HEK293T (cell line): ENCODE results near the gene CD47.

ENCODE experiments used
- CTCF ChIA-PET: fragments of 350-600 bp; formaldehyde crosslinking; extraction: SDS; loops from one replicate; lab custom pipeline; 2021; ENCODE audit warnings: antibody characterized with exemption, inconsistent platforms; lab: Yijun Ruan, JAX
- POLR2A ChIA-PET: fragments of 350-600 bp; formaldehyde crosslinking; extraction: SDS; loops from one replicate; lab custom pipeline; 2020; ENCODE audit warnings: antibody characterized with exemption, inconsistent platforms; lab: Yijun Ruan, JAX
- DNase-seq: peaks from one replicate; pipeline ENCODE4 v3.0.0; 2012; ENCODE audit warnings: mixed read lengths; ENCODE audit errors: extremely low spot score
- ARNT ChIP-seq: fragments of 450-650 bp; IDR thresholded peaks from 2 replicates; pipeline ENCODE4 v1.6.1; 2017; ENCODE audit warnings: mild to moderate bottlenecking
- BHLHE40 ChIP-seq: fragments of 450-650 bp; IDR thresholded peaks from 2 replicates; pipeline ENCODE4 v1.6.1; 2016; ENCODE audit warnings: mild to moderate bottlenecking, moderate library complexity, borderline replicate concordance
- CTBP1 ChIP-seq: fragments of 450-650 bp; IDR thresholded peaks from 2 replicates; pipeline ENCODE4 v1.6.1; 2016; ENCODE audit warnings: borderline replicate concordance
- ELF4 ChIP-seq: fragments of 450-650 bp; IDR thresholded peaks from 2 replicates; pipeline ENCODE4 v1.6.1; 2017; ENCODE audit warnings: antibody characterized with exemption
- FOXA1 ChIP-seq: fragments of 450-650 bp; IDR thresholded peaks from 2 replicates; pipeline ENCODE4 v1.6.1; 2016; ENCODE audit warnings: mild to moderate bottlenecking
- FOXK2 ChIP-seq: fragments of 450-650 bp; IDR thresholded peaks from 2 replicates; pipeline ENCODE4 v1.6.1; 2016; ENCODE audit warnings: mild to moderate bottlenecking
- FOXM1 ChIP-seq: fragments of 450-650 bp; IDR thresholded peaks from 2 replicates; pipeline ENCODE4 v1.6.1; 2017; ENCODE audit warnings: mild to moderate bottlenecking, borderline replicate concordance
- HDGF ChIP-seq: fragments of 450-650 bp; IDR thresholded peaks from 2 replicates; pipeline ENCODE4 v1.6.1; 2017; ENCODE audit warnings: antibody characterized with exemption, borderline replicate concordance
- L3MBTL2 ChIP-seq: fragments of 450-650 bp; conservative IDR thresholded peaks from 2 replicates; pipeline ENCODE4 v1.6.1; 2016; ENCODE audit warnings: mild to moderate bottlenecking
- LEF1 ChIP-seq: fragments of 450-650 bp; IDR thresholded peaks from 2 replicates; pipeline ENCODE4 v1.6.1; 2017; ENCODE audit warnings: mild to moderate bottlenecking, borderline replicate concordance
- NFRKB ChIP-seq: fragments of 450-650 bp; IDR thresholded peaks from 2 replicates; pipeline ENCODE4 v1.6.1; 2016; ENCODE audit warnings: mild to moderate bottlenecking, moderate library complexity
- SP1 ChIP-seq: fragments of 450-650 bp; IDR thresholded peaks from 2 replicates; pipeline ENCODE4 v1.6.1; 2017
- SUZ12 ChIP-seq: fragments of 450-650 bp; IDR thresholded peaks from 2 replicates; pipeline ENCODE4 v1.6.1; 2016; ENCODE audit warnings: mild to moderate bottlenecking
- TARDBP ChIP-seq: fragments of 450-650 bp; IDR thresholded peaks from 2 replicates; pipeline ENCODE4 v1.6.1; 2016
- ZNF384 ChIP-seq: fragments of 450-650 bp; IDR thresholded peaks from 2 replicates; pipeline ENCODE4 v1.6.1; 2016
- TF ChIP-seq, protein P1 (sequence below): fragments of 450-650 bp; IDR thresholded peaks from 2 replicates; pipeline ENCODE4 v1.6.1; 2016

Gene CD47

DNA sequence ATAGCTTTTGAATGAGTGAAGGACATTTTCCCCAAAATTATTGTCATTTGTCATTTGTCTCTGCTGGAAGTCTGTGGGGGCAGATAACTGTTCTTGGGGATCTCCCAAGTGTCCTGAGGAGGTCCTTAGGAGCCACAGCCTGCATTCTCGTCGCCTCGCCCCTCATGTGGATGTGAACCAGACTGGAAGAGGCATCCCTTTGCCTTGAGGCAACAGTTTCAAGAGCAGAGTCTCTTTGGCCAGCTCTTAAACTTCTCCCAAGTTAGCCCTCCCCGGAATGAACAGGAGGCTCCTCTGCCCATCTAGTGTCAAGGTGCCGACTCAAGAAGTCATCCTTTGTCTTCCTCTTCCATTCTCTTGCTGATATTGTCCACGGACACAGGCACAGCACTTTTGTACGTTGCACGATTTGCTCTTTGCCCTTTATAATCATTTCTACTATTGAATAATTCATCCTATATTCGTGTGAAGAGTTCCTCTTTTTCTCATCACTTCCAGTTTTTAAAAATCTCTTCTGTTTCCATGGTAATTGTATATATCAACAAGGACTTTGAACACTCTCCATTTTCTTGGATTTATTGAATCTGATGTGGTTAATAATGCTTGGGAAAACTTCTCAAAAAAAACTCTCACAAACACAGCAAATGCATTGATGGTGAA is 40.8 kb upstream of the CD47 start:
- no peak for DNase-seq
- ChIA-PET CTCF (interaction anchor here (1.0 kb wide), 1 partner anchor 11 kb away, joined by 3 read pairs; no protein-coding TSS in a partner anchor), POLR2A (no interaction called here)
- TF ChIP-seq TARDBP (no peak), ELF4 (no peak), NFRKB (no peak), L3MBTL2 (no peak), LEF1 (no peak)
- TF ChIP-seq, protein P1, sequence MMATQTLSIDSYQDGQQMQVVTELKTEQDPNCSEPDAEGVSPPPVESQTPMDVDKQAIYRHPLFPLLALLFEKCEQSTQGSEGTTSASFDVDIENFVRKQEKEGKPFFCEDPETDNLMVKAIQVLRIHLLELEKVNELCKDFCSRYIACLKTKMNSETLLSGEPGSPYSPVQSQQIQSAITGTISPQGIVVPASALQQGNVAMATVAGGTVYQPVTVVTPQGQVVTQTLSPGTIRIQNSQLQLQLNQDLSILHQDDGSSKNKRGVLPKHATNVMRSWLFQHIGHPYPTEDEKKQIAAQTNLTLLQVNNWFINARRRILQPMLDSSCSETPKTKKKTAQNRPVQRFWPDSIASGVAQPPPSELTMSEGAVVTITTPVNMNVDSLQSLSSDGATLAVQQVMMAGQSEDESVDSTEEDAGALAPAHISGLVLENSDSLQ: no peak

DNA sequence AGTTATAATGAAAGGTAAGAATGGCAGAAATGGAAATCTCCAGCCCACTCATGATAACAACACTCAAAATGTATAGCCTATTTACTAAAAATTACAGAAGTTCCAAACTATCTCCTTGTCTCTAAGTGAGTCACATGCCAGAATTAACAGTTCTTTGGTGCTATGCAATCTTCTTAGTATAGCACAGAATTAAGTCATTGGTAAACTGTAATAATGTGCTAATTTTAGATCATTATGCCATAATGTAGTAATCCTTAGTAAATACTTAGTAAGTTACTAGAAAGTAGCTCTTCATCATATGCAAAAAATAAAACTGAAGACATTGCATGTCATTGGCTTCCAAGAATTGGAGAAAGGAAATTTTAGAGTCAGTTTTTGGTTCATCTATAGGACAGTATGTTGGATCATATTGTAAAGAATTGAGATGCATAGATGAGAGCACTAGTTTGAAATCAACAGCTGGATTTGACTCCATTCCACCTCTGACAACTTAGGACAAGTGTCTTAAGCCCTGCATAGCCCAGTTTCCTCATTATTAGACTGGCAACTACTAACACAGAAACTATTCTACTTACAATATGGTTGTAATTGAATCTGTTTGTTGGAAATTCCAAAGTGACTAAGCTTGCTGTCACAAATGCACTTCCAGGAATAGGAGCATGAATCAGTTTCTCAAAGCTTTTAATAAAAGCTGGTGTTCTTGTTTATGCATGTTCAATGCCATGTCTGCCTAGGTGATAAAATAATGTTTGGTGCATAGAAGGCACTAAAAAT is 40.1 kb upstream of the CD47 start:
- DNase-seq: no peak
- POLR2A ChIA-PET: no interaction called here
- TF ChIP-seq L3MBTL2: no peak
- TF ChIP-seq TARDBP: no peak
- no peak for TF ChIP-seq SP1
- TF ChIP-seq HDGF: no peak
- no peak for TF ChIP-seq FOXA1
- no peak for TF ChIP-seq FOXM1
- TF ChIP-seq FOXK2: no peak
- CTCF ChIA-PET: no interaction called here

DNA sequence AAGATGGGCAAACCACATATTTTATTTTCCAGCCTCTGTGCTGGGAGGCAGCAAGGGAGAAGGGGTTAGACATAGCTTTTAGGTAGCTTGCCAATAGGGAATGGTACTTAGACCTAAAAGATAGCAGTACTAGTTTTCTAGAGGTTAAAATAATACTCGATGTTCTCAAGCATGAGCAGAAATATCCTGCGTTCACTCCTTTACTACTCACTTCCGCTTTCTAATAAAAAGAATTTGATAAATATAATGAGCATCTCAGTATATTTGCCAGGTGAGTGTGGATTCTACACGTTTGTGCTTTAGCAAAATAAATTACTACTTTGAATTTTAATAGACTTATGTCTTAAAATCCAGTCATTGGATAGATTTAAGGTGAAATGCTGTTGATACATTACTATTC is 39.4 kb upstream of the CD47 start:
- ChIA-PET CTCF (no interaction called here), POLR2A (no interaction called here)
- no peak for DNase-seq
- TF ChIP-seq ELF4 (no peak), NFRKB (no peak), L3MBTL2 (no peak), FOXM1 (no peak), BHLHE40 (no peak), ARNT (no peak), HDGF (no peak), LEF1 (no peak), TARDBP (no peak), SP1 (no peak), FOXK2 (no peak), CTBP1 (no peak), ZNF384 (no peak)
- TF ChIP-seq, protein P1: no peak

DNA sequence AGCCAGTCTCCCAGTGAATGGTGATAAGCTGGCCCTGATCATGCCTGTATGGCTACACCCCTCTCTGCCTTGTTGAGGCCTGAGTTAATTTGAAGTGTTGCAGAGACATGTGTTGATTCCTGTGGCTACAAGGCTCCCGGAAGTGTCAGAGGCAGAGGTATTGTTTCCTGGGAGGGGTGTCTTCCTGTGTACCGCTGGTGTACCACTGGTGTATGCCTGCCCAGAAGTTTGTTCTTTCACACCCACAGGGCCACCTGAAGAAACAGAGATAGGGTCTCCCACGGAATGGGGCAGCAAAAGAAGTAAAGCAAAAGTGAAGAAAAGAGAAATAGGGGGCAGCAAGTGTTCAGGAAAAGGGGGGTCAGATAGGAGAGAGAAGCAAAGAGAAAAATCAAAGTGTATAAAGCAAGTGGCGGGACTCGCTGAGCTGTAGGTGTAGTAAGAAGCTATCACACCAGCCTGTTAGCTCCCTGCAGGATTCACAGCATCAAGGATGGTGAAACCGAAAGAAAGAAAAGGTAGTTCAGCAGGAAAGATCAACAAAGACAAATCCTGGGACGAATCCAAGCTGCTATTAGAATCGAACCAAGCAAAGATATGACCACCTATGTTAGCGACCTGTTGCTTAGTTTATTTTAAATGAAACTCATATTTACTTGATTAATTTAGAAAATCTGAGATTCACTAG is 36.6 kb upstream of the CD47 start:
- ChIA-PET CTCF (no interaction called here), POLR2A (no interaction called here)

DNA sequence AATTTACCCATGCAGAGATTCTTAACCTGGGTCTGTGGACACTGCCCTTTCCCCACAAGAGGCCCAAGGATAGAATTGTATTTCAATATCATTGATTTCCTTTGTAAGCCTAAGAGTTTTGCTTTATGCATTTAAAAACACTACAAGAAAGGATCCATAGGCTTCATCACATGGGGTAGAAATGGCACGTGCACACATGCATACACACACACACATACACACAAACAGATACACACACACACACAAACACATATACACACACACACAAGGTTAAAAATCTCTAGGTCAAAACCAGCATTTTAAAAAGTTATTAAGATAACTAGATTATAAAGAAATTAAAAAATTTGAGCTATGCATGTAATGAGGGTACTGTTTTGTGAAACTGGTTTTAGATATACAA is 35.5 kb upstream of the CD47 start:
- DNase-seq: no peak
- POLR2A ChIA-PET: no interaction called here
- TF ChIP-seq FOXK2 (no peak), NFRKB (no peak), FOXA1 (no peak), TARDBP (no peak), BHLHE40 (no peak), ELF4 (no peak), SUZ12 (no peak), ZNF384 (no peak)
- CTCF ChIA-PET: interaction anchor here (0.9 to 1.0 kb wide), 2 partner anchors 12 to 30 kb away, joined by 3 read pairs; no protein-coding TSS in a partner anchor

More for the DNA sequence above, 36.6 kb upstream of the CD47 start:
- DNase-seq: no peak
- TF ChIP-seq L3MBTL2 (no peak), ZNF384 (no peak)
- TF ChIP-seq, protein P1: no peak

DNA sequence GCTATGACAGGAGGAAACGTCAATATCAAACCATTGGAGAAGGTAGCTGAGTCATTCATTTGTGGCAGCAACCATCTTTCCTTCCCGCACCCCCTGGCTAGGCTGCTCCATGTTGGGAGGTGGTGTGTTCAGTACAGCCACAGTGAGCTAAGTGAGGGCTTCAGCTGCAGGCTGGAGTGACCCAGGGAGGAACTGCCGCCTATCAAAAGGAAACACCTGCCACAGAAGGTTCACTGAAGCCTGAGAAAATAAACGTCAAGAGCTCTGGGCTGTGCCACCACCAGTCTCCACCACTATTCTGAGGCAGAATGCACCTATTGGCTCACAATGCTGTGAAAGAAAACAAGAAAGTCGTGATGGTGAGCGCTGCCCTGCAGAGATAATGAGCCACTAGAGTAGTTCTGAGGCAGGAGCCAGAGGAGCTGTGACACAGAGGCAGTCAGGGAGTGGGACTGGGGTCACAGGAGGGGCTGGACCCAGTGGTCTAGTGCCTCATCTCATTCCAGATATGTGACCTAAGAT is 34.8 kb upstream of the CD47 start:
- no peak for TF ChIP-seq ELF4
- TF ChIP-seq, protein P1: no peak
- no peak for DNase-seq
- POLR2A ChIA-PET: no interaction called here
- CTCF ChIA-PET: interaction anchor here (0.9 kb wide), 1 partner anchor 11 kb away, joined by 3 read pairs; no protein-coding TSS in a partner anchor
